H9 (cell line): ENCODE measurements around the gene BEND4. TPM values are rescaled to one million over a fixed set of nuclear protein-coding genes. Genes with fewer than 3 reads are reported as not detected.

Experiments used
- DNase-seq: peaks from one replicate; pipeline ENCODE4 v3.0.0-alpha.2; 2017
- H2AFZ ChIP-seq: one replicate; pipeline ENCODE4 v1.6.1; 2013; ENCODE audit warnings: mild to moderate bottlenecking, low read length, control low read depth, moderate library complexity
- H2AK5ac ChIP-seq: 2 replicates; pipeline ENCODE4 v1.6.1; 2013; ENCODE audit warnings: low read length, control low read depth, mixed read lengths; ENCODE audit not compliant: insufficient read length
- H2BK120ac ChIP-seq: one replicate; pipeline ENCODE4 v1.6.1; 2013; ENCODE audit warnings: low read depth, mild to moderate bottlenecking, low read length, control low read depth, inconsistent platforms; ENCODE audit not compliant: poor library complexity, severe bottlenecking
- H2BK12ac ChIP-seq: 2 replicates; pipeline ENCODE4 v1.6.1; 2013; ENCODE audit warnings: low read length, control low read depth, mixed read lengths, low read depth; ENCODE audit not compliant: insufficient read length
- H2BK15ac ChIP-seq: 2 replicates; pipeline ENCODE4 v1.6.1; 2013; ENCODE audit warnings: low read depth, low read length, control low read depth
- H2BK20ac ChIP-seq: one replicate; pipeline ENCODE4 v1.6.1; 2013; ENCODE audit warnings: low read depth, mild to moderate bottlenecking, low read length, control low read depth, inconsistent platforms; ENCODE audit not compliant: poor library complexity, severe bottlenecking
- H2BK5ac ChIP-seq: 2 replicates; pipeline ENCODE4 v1.6.1; 2013; ENCODE audit warnings: low read length, control low read depth, mixed read lengths; ENCODE audit not compliant: insufficient read length
- H3K14ac ChIP-seq: 2 replicates; pipeline ENCODE4 v1.6.1; 2013; ENCODE audit warnings: low read length, control low read depth; ENCODE audit not compliant: insufficient read depth
- H3K18ac ChIP-seq: 2 replicates; pipeline ENCODE4 v1.6.1; 2013; ENCODE audit warnings: low read depth, mild to moderate bottlenecking, mixed read lengths, low read length, control low read depth; ENCODE audit not compliant: insufficient read length
- H3K23ac ChIP-seq: 2 replicates; pipeline ENCODE4 v1.6.1; 2013; ENCODE audit warnings: low read length, control low read depth, mixed read lengths, low read depth; ENCODE audit not compliant: insufficient read length
- H3K23me2 ChIP-seq: 2 replicates; pipeline ENCODE4 v1.6.1; 2013; ENCODE audit warnings: low read depth, mild to moderate bottlenecking, mixed read lengths, low read length, control low read depth; ENCODE audit not compliant: insufficient read length, poor library complexity, severe bottlenecking
- H3K27ac ChIP-seq: 2 replicates; pipeline ENCODE4 v1.5.1; 2013; ENCODE audit warnings: low read length, control low read depth, mixed read lengths, low read depth; ENCODE audit not compliant: insufficient read length
- H3K27me3 ChIP-seq: 2 replicates; pipeline ENCODE4 v1.6.1; 2013; ENCODE audit warnings: low read length, control low read depth, inconsistent platforms; ENCODE audit not compliant: insufficient read depth
- H3K4ac ChIP-seq: 2 replicates; pipeline ENCODE4 v1.6.1; 2013; ENCODE audit warnings: low read depth, mild to moderate bottlenecking, control low read depth, inconsistent platforms, low read length, moderate library complexity
- H3K4me1 ChIP-seq: 2 replicates; pipeline ENCODE4 v1.6.1; 2013; ENCODE audit warnings: low read length, control low read depth, inconsistent platforms; ENCODE audit not compliant: insufficient read depth
- H3K4me2 ChIP-seq: 2 replicates; pipeline ENCODE4 v1.6.1; 2013; ENCODE audit warnings: low read length, control low read depth, mixed read lengths; ENCODE audit not compliant: insufficient read length, insufficient read depth
- H3K56ac ChIP-seq: 2 replicates; pipeline ENCODE4 v1.6.1; 2013; ENCODE audit warnings: low read depth, mild to moderate bottlenecking, mixed read lengths, low read length, control low read depth; ENCODE audit not compliant: insufficient read length
- H3K79me1 ChIP-seq: 2 replicates; pipeline ENCODE4 v1.6.1; 2013; ENCODE audit warnings: low read depth, mild to moderate bottlenecking, moderate library complexity, low read length, control low read depth, inconsistent platforms; ENCODE audit not compliant: insufficient read depth, poor library complexity, severe bottlenecking
- H3K79me2 ChIP-seq: 2 replicates; pipeline ENCODE4 v1.6.1; 2013; ENCODE audit warnings: low read length, control low read depth, inconsistent platforms; ENCODE audit not compliant: insufficient read depth
- H3K9ac ChIP-seq: 2 replicates; pipeline ENCODE4 v1.6.1; 2013; ENCODE audit warnings: low read length, control low read depth, mixed read lengths; ENCODE audit not compliant: insufficient read length; ENCODE audit errors: extremely low read depth
- H3K9me3 ChIP-seq: one replicate; pipeline ENCODE4 v1.6.1; 2013; ENCODE audit warnings: low read depth, low read length, inconsistent platforms; ENCODE audit not compliant: control insufficient read depth
- H3T11ph ChIP-seq: one replicate; pipeline ENCODE4 v1.6.1; 2013; ENCODE audit warnings: mild to moderate bottlenecking, low read length, control low read depth, inconsistent platforms
- H4K20me1 ChIP-seq: one replicate; pipeline ENCODE4 v1.6.1; 2013; ENCODE audit not compliant: control insufficient read depth, insufficient read length, insufficient read depth
- H4K5ac ChIP-seq: 2 replicates; pipeline ENCODE4 v1.6.1; 2013; ENCODE audit warnings: low read depth, mild to moderate bottlenecking, mixed read lengths, low read length, control low read depth; ENCODE audit not compliant: insufficient read length
- H4K8ac ChIP-seq: replicated peaks from 2 replicates; pipeline ENCODE4 v1.6.1; 2013; ENCODE audit warnings: low read length, control low read depth, mixed read lengths, low read depth; ENCODE audit not compliant: insufficient read length
- H4K91ac ChIP-seq: 2 replicates; pipeline ENCODE4 v1.6.1; 2013; ENCODE audit warnings: low read depth, mild to moderate bottlenecking, moderate library complexity, mixed read lengths, low read length, control low read depth; ENCODE audit not compliant: insufficient read length
- H3K27ac Mint-ChIP-seq, 3 experiments: 2 replicates in 2 of 3; 3 replicates in 1 of 3; pipeline ENCODE4 v1.8.0; 2020 to 2021; ENCODE audit warnings: mixed read lengths in 3 of 3, mild to moderate bottlenecking in 1 of 3, moderate library complexity in 1 of 3
- H3K27me3 Mint-ChIP-seq: 2 replicates; pipeline ENCODE4 v1.8.0; 2021; ENCODE audit warnings: low read depth, mild to moderate bottlenecking, moderate library complexity, mixed read lengths
- H3K36me3 Mint-ChIP-seq, 3 experiments: 2 replicates in 2 of 3; 3 replicates in 1 of 3; pipeline ENCODE4 v1.8.0; 2020 to 2021; ENCODE audit warnings: low read depth in 3 of 3, mixed read lengths in 3 of 3; ENCODE audit not compliant: insufficient read depth in 1 of 3
- H3K4me1 Mint-ChIP-seq, 2 experiments: 2 replicates each; pipeline ENCODE4 v1.8.0; 2020; ENCODE audit warnings: mixed read lengths in 2 of 2
- H3K4me3 Mint-ChIP-seq, 2 experiments: 2 replicates in 1 of 2; 3 replicates in 1 of 2; pipeline ENCODE4 v1.8.0; 2020 to 2021; ENCODE audit warnings: mild to moderate bottlenecking in 2 of 2, mixed read lengths in 2 of 2, moderate library complexity in 1 of 2
- H3K9me3 Mint-ChIP-seq, 2 experiments: 2 replicates in 1 of 2; 3 replicates in 1 of 2; pipeline ENCODE4 v1.8.0; 2020; ENCODE audit warnings: mild to moderate bottlenecking in 2 of 2, mixed read lengths in 2 of 2, moderate library complexity in 1 of 2
- CTCF ChIP-seq: fragments of 200-600 bp; sonication (generic); conservative IDR thresholded peaks from 3 replicates; pipeline ENCODE4 v1.8.0; 2021; ENCODE audit warnings: antibody characterized with exemption, mild to moderate bottlenecking
- WGBS: extraction: QIAGEN DNeasy Blood & Tissue Kit; methylation state at CpG from one replicate; pipeline ENCODE4 v1.1.7; 2013; ENCODE audit warnings: missing lambda C conversion rate, low lambda C conversion rate, mixed read lengths; ENCODE audit not compliant: insufficient read length; ENCODE audit errors: extremely low coverage; 5-methylcytosine and 5-hydroxymethylcytosine counted together
- total RNA-seq: library from RNA; stranded (reverse); gene quantifications from 2 replicates; pipeline ENCODE4 v1.2.1, GENCODE V29; 2021

BEND4 gene
- total RNA-seq, 1 experiment from 2014 or later, result 25.1 TPM

- H3K56ac ChIP-seq, result no peak overlapping the region
- no peaks in the 10 kb centered on the region for H3K23me2 ChIP-seq
- H3K9me3 ChIP-seq, result no peaks in the 10 kb centered on the region
- H3T11ph ChIP-seq, result no peak overlapping the region
- H3K9me3 Mint-ChIP-seq, result no peaks in the 10 kb centered on the region
- H3K27me3 ChIP-seq, result no peaks in the 10 kb centered on the region
- no peak overlapping the region for H2BK12ac ChIP-seq
- peaks cover 1 to 6% of the 10 kb centered on the region in 2 experiments; a peak in 3 of 4 replicates for H3K4me1 Mint-ChIP-seq
- no peaks in the 10 kb centered on the region for H3K4me1 ChIP-seq
- no peak overlapping the region for H3K27ac Mint-ChIP-seq
- H3K27me3 Mint-ChIP-seq, result no peaks in the 10 kb centered on the region
- H3K4me3 Mint-ChIP-seq, result no peak overlapping the region
- DNase-seq, result no peak
- no peaks in the 10 kb centered on the region for H4K20me1 ChIP-seq
- H3K79me2 ChIP-seq, result no peaks in the 10 kb centered on the region
- no peak overlapping the region for H2BK15ac ChIP-seq
- no peak overlapping the region for H3K14ac ChIP-seq
- H3K27ac ChIP-seq, result no peak overlapping the region
- peaks cover 14 to 26% (median 26%) of the 10 kb centered on the region in 3 experiments for H3K36me3 Mint-ChIP-seq
- H3K4me2 ChIP-seq, result no peak overlapping the region
- no peak overlapping the region for H3K23ac ChIP-seq
- TF ChIP-seq CTCF, result no peak
- no peak overlapping the region for H4K8ac ChIP-seq
- no peak overlapping the region for H2BK20ac ChIP-seq
- no peak overlapping the region for H3K9ac ChIP-seq
- H3K79me1 ChIP-seq, result no peaks in the 10 kb centered on the region
- H3K4ac ChIP-seq, result no peak overlapping the region
- H2AK5ac ChIP-seq, result no peak overlapping the region
- no peak overlapping the region for H4K5ac ChIP-seq
- no peak overlapping the region for H2BK5ac ChIP-seq
- no CpG with 5 or more reads among the region's 4 CpGs for WGBS
- no peak overlapping the region for H4K91ac ChIP-seq
- H2AFZ ChIP-seq, result no peak overlapping the region
- no peak overlapping the region for H3K18ac ChIP-seq
- H2BK120ac ChIP-seq, result no peak overlapping the region
Measured at GRCh38 chr4:42142591-42142990, 9.9 kb downstream of the BEND4 start.
